Stimulated activated effector memory CD8-positive, alpha-beta T cell treated with anti-CD3 and anti-CD28 coated beads, Interleukin-12 subunit alpha, Interleukin-12 subunit beta, amount 100 ng/mL, for 72 hours (primary cell): Measurements from ENCODE around the gene DEFB110.
A peak's percentile ranks its signal among the peaks of the same experiment; 100 is the strongest.

Experiments used
- ATAC-seq: fragments of 150-1000 bp; cut with Tn5 transposase; 2 replicates; pipeline ENCODE4 v1.10.0; 2021
- DNase-seq, 2 donors: peaks; one replicate each; pipeline ENCODE4 v3.0.0; 2021 to 2022; ENCODE audit warnings: low spot score in 2 of 2
- H3K27ac Mint-ChIP-seq: one replicate; pipeline ENCODE4 v1.8.0; 2022; ENCODE audit warnings: mild to moderate bottlenecking, mixed read lengths
- H3K36me3 Mint-ChIP-seq: one replicate; pipeline ENCODE4 v1.8.0; 2022; ENCODE audit warnings: mild to moderate bottlenecking, mixed read lengths
- H3K4me1 Mint-ChIP-seq: one replicate; pipeline ENCODE4 v1.8.0; 2022; ENCODE audit warnings: mixed read lengths
- H3K4me3 Mint-ChIP-seq: one replicate; pipeline ENCODE4 v1.8.0; 2022; ENCODE audit warnings: mild to moderate bottlenecking, mixed read lengths
- H3K9me3 Mint-ChIP-seq: one replicate; pipeline ENCODE4 v1.8.0; 2022; ENCODE audit warnings: mixed read lengths

DEFB110 gene

GRCh38 chr6:50021894-50022293, at the start of gene DEFB110:
Gene DEFB110 (minus strand): TSS chr6:50021994. CDS start chr6:50021935, 59 bp downstream.
- Mint-ChIP-seq H3K4me3 (no peak within 1 kb of the TSS), H3K36me3 (peaks cover 5% of the 10 kb centered on the region), H3K27ac (no peak within 1 kb of the TSS), H3K4me1 (no peaks in the 10 kb centered on the region), H3K9me3 (peaks cover 22% of the 10 kb centered on the region)
- DNase-seq (no peak), ATAC-seq (no peak)

- no peak overlapping the region for H3K27ac Mint-ChIP-seq
- no peak overlapping the region for H3K4me3 Mint-ChIP-seq
- ATAC-seq (no peak), DNase-seq (no peak)
- H3K9me3 Mint-ChIP-seq = peaks cover 24% of the 10 kb centered on the region
- no peaks in the 10 kb centered on the region for H3K4me1 Mint-ChIP-seq
- H3K36me3 Mint-ChIP-seq = no peaks in the 10 kb centered on the region
Observed at GRCh38 chr6:50070101-50070500, 48.3 kb upstream of the DEFB110 start.

- ATAC-seq = no peak
- H3K4me3 Mint-ChIP-seq = no peak overlapping the region
Observed at GRCh38 chr6:50062051-50062450, 40.3 kb upstream of the DEFB110 start.

DNA sequence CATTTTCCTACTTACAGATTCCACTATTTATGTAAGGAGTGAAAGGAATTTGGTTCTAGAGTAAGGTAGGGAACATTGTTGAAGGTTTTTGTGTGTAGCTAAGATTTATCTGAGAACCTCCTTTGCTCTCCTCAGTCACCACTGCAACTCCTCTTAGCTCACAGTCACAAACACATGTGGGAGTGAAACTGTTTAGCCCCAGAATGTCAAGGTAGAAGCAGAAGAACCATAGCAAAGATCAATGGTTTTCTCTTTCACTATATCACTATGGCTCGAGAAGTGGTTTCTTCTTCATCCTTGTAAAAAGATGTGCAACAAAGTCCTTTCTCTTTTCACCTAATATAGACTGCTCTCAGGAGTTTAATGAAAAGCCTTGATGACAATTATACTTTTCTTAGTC, 34.4 kb upstream of the DEFB110 start:
- H3K27ac Mint-ChIP-seq = no peak overlapping the region
- H3K36me3 Mint-ChIP-seq = no peaks in the 10 kb centered on the region
- no peak overlapping the region for H3K4me3 Mint-ChIP-seq
- DNase-seq (no peak), ATAC-seq (no peak)
- no peaks in the 10 kb centered on the region for H3K4me1 Mint-ChIP-seq
- peaks cover 5% of the 10 kb centered on the region for H3K9me3 Mint-ChIP-seq

More at GRCh38 chr6:50062051-50062450, 40.3 kb upstream of the DEFB110 start:
- no peak for DNase-seq
- H3K36me3 Mint-ChIP-seq = no peaks in the 10 kb centered on the region
- H3K4me1 Mint-ChIP-seq = no peaks in the 10 kb centered on the region
- peaks cover 20% of the 10 kb centered on the region for H3K9me3 Mint-ChIP-seq
- H3K27ac Mint-ChIP-seq = no peak overlapping the region

GRCh38 chr6:50049829-50050228, 28.0 kb upstream of the DEFB110 start, which contains the start of gene DEFB112:
Gene DEFB112 (minus strand): TSS chr6:50049929. CDS start chr6:50049869, 60 bp downstream.
- no peak within 1 kb of the TSS for H3K27ac Mint-ChIP-seq
- peaks cover 5% of the 10 kb centered on the region for H3K9me3 Mint-ChIP-seq
- H3K36me3 Mint-ChIP-seq = no peaks in the 10 kb centered on the region
- no peak within 1 kb of the TSS for H3K4me3 Mint-ChIP-seq
- DNase-seq (no peak), ATAC-seq (no peak)
- H3K4me1 Mint-ChIP-seq = no peaks in the 10 kb centered on the region

- no peak for DNase-seq
- no peak for ATAC-seq
- no peak overlapping the region for H3K4me3 Mint-ChIP-seq
- H3K27ac Mint-ChIP-seq = no peak overlapping the region
- H3K4me1 Mint-ChIP-seq = no peaks in the 10 kb centered on the region
- H3K9me3 Mint-ChIP-seq = peaks cover 5% of the 10 kb centered on the region
- no peaks in the 10 kb centered on the region for H3K36me3 Mint-ChIP-seq
Observed at GRCh38 chr6:50047026-50047425, 25.2 kb upstream of the DEFB110 start.

- Mint-ChIP-seq H3K4me3 (no peak overlapping the region), H3K9me3 (peaks cover 22% of the 10 kb centered on the region), H3K36me3 (peaks cover 2% of the 10 kb centered on the region), H3K4me1 (no peaks in the 10 kb centered on the region), H3K27ac (no peak overlapping the region)
- no peak for DNase-seq
- ATAC-seq = peak; percentile 11
Observed at GRCh38 chr6:50030777-50031562, 9.2 kb upstream of the DEFB110 start.

- H3K4me3 Mint-ChIP-seq = no peak overlapping the region
- H3K27ac Mint-ChIP-seq = no peak overlapping the region
- DNase-seq (no peak), ATAC-seq (no peak)
- no peaks in the 10 kb centered on the region for H3K4me1 Mint-ChIP-seq
- H3K36me3 Mint-ChIP-seq = peaks cover 5% of the 10 kb centered on the region
- H3K9me3 Mint-ChIP-seq = peaks cover 28% of the 10 kb centered on the region
Observed at GRCh38 chr6:50030350-50030749, 8.6 kb upstream of the DEFB110 start.

DNA sequence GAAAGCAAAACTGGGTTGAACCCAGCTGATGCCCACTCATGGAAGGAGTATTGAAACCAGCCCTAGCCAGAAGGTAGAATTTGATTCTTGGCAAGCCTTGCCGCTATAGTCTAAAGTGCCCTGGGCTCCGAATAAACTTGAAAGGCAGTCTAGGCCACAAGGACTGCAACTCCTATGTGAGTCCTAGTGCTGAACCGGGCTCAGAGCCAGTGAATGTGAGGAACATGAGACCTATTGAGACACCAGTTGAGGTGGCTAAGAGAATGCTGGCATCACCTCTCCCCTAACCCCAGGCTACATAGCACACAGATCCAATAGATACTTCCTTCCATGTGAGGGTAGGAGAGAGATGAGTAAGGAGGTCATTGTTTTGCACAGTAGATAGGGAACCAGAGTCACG, 3.5 kb upstream of the DEFB110 start:
- DNase-seq (no peak), ATAC-seq (no peak)
- Mint-ChIP-seq H3K9me3 (peaks cover 25% of the 10 kb centered on the region), H3K36me3 (peaks cover 5% of the 10 kb centered on the region), H3K27ac (no peak overlapping the region), H3K4me1 (no peaks in the 10 kb centered on the region), H3K4me3 (no peak overlapping the region)

- ATAC-seq (no peak), DNase-seq (no peak)
- Mint-ChIP-seq H3K36me3 (no peaks in the 10 kb centered on the region), H3K4me1 (no peaks in the 10 kb centered on the region), H3K27ac (no peak overlapping the region), H3K9me3 (peaks cover 5% of the 10 kb centered on the region), H3K4me3 (no peak overlapping the region)
Observed at GRCh38 chr6:50007819-50008218, 14.0 kb downstream of the DEFB110 start.

DNA sequence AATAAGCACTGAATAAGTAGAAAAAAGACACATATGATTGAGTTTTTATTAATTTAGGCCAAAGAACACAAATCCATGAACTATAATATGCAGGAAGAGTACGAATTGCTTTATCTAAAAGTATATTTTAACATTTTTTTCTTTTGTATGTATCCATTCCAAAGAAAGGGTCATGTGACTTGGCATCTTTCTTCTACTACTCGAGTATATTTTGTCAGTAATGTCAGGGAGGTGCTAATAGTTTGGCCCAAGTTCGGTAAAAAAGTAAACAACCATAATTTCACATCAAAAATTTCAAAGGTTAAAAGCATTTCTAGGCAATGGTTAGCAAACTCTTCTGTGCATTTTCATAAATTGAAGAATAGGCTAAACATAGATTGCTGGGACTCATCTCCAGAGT, 18.7 kb downstream of the DEFB110 start:
- DNase-seq (no peak), ATAC-seq (no peak)
- Mint-ChIP-seq H3K27ac (no peak overlapping the region), H3K4me1 (no peaks in the 10 kb centered on the region), H3K36me3 (no peaks in the 10 kb centered on the region), H3K9me3 (peaks cover 15% of the 10 kb centered on the region), H3K4me3 (no peak overlapping the region)

- DNase-seq (no peak), ATAC-seq (no peak)
- no peaks in the 10 kb centered on the region for H3K4me1 Mint-ChIP-seq
- H3K4me3 Mint-ChIP-seq = no peak overlapping the region
- H3K27ac Mint-ChIP-seq = no peak overlapping the region
- H3K9me3 Mint-ChIP-seq = peaks cover 19% of the 10 kb centered on the region
- no peaks in the 10 kb centered on the region for H3K36me3 Mint-ChIP-seq
Observed at GRCh38 chr6:49995278-49995677, 26.5 kb downstream of the DEFB110 start.

DNA sequence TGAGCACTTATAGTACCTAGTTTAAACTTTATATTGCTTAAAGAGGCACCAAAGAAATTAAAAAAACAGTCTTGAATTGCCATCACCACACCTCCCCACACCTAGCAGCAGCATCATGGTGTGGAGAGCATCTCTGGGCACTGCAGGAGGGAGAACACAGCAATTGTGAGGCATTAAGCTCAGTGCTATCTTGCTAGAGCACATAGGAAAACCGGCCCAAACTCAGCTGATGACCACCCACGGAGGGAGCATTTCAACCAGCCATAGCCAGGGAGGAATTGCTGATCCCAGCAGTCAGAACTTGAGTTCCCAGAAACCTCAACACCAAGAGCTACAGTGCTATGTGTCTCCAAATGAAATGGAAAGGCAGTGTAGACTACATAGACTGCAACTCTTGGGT, 32.9 kb downstream of the DEFB110 start:
- ATAC-seq (no peak), DNase-seq (no peak)
- Mint-ChIP-seq H3K4me3 (no peak overlapping the region), H3K9me3 (peaks cover 20% of the 10 kb centered on the region), H3K27ac (no peak overlapping the region), H3K4me1 (no peaks in the 10 kb centered on the region), H3K36me3 (no peaks in the 10 kb centered on the region)

DNA sequence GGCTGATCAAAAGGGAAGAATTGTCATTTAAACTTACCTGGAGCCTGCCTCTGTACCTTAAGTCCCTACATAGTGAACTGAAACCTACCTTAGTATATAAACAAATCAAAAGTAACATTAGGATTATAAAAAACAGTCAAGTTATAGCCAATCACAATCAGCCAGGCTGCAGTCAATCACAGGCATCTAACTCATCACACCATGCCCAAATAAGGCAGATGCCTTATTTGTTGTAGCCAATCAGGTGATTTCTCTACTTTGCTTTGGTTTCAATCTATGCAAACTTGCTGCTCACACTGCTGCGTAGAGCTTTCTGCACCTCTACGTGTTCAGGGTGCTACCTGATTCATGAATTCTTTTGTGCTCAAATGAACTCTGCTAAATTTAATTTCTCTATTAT, 34.0 kb downstream of the DEFB110 start:
- no peak for DNase-seq
- H3K27ac Mint-ChIP-seq = no peak overlapping the region
- H3K36me3 Mint-ChIP-seq = no peaks in the 10 kb centered on the region
- no peak for ATAC-seq
- no peak overlapping the region for H3K4me3 Mint-ChIP-seq
- H3K9me3 Mint-ChIP-seq = peaks cover 20% of the 10 kb centered on the region
- H3K4me1 Mint-ChIP-seq = no peaks in the 10 kb centered on the region

DNA sequence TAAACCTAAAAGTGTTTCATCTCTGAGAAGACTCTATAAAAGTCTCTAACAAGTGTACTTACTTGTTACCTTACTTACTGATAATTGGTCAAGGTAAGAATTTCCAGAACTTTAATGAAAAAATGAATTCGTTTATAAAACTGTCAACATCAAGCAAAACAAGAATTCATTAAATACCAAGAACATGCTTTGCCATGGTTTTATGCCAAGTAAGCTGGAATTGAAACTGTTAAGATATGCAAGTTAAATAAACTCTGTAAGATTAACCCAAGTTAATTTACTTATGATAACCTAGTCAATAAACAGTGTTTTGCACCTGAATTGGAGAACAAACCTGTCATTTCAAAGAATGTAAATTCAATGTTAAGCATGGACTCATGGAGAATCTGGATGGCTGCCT, 35.2 kb downstream of the DEFB110 start:
- ATAC-seq (no peak), DNase-seq (no peak)
- Mint-ChIP-seq H3K4me1 (no peaks in the 10 kb centered on the region), H3K9me3 (peaks cover 14% of the 10 kb centered on the region), H3K27ac (no peak overlapping the region), H3K36me3 (no peaks in the 10 kb centered on the region), H3K4me3 (no peak overlapping the region)

- Mint-ChIP-seq H3K4me3 (no peak overlapping the region), H3K4me1 (no peaks in the 10 kb centered on the region), H3K9me3 (peaks cover 12% of the 10 kb centered on the region), H3K27ac (no peak overlapping the region), H3K36me3 (no peaks in the 10 kb centered on the region)
- no peak for ATAC-seq
- DNase-seq = no peak
Observed at GRCh38 chr6:49982046-49982445, 39.7 kb downstream of the DEFB110 start.
